Kidney epithelial cell (primary cell): ENCODE measurements around the gene LSM6. TPM values are rescaled to one million over a fixed set of nuclear protein-coding genes. Genes with fewer than 3 reads are reported as not detected.

Experiments
- DNase-seq: peaks from one replicate; pipeline ENCODE4 v3.0.0-alpha.2; 2010; ENCODE audit warnings: low read depth
- H3K27me3 ChIP-seq: 2 replicates; pipeline ENCODE4 v1.6.0; 2011; ENCODE audit warnings: low read length; ENCODE audit not compliant: control insufficient read depth, insufficient read depth
- H3K36me3 ChIP-seq: 2 replicates; pipeline ENCODE4 v1.5.1; 2011; ENCODE audit warnings: low read length; ENCODE audit not compliant: control insufficient read depth, insufficient read depth
- H3K4me3 ChIP-seq: 2 replicates; pipeline ENCODE4 v1.5.1; 2011; ENCODE audit warnings: low read depth, mild to moderate bottlenecking, control low read depth, low read length
- CTCF ChIP-seq: IDR thresholded peaks from 2 replicates; pipeline ENCODE4 v1.5.1; 2011; ENCODE audit warnings: mild to moderate bottlenecking, moderate library complexity, low read length, control low read depth, inconsistent platforms; ENCODE audit not compliant: insufficient read depth, poor library complexity, severe bottlenecking
- total RNA-seq: library from RNA; depleted of rRNA; stranded (reverse); fragments of >200 nt; gene quantifications from 2 replicates; pipeline ENCODE4 v1.2.3, GENCODE V29; 2015

The LSM6 gene
- total RNA-seq, 1 donor from 2014 or later = 35.8 TPM

GRCh38 chr4:146143888-146144287, 31.6 kb upstream of the LSM6 start:
- H3K4me3 ChIP-seq = no peak overlapping the region
- H3K27me3 ChIP-seq = no peaks in the 10 kb centered on the region
- no peaks in the 10 kb centered on the region for H3K36me3 ChIP-seq
- DNase-seq = no peak
- TF ChIP-seq CTCF = no peak

GRCh38 chr4:146146918-146147317, 28.6 kb upstream of the LSM6 start:
- Histone ChIP-seq H3K4me3 (no peak overlapping the region), H3K36me3 (no peaks in the 10 kb centered on the region), H3K27me3 (no peaks in the 10 kb centered on the region)
- no peak for TF ChIP-seq CTCF
- no peak for DNase-seq

GRCh38 chr4:146148021-146148420, 27.5 kb upstream of the LSM6 start:
- no peak for TF ChIP-seq CTCF
- no peak for DNase-seq
- no peaks in the 10 kb centered on the region for H3K27me3 ChIP-seq
- H3K36me3 ChIP-seq = no peaks in the 10 kb centered on the region
- H3K4me3 ChIP-seq = no peak overlapping the region

GRCh38 chr4:146154057-146154456, 21.5 kb upstream of the LSM6 start:
- H3K4me3 ChIP-seq = no peak overlapping the region
- no peak for TF ChIP-seq CTCF
- no peaks in the 10 kb centered on the region for H3K27me3 ChIP-seq
- no peaks in the 10 kb centered on the region for H3K36me3 ChIP-seq
- DNase-seq = no peak

- DNase-seq = no peak
- no peak for TF ChIP-seq CTCF
- H3K36me3 ChIP-seq = no peaks in the 10 kb centered on the region
- no peaks in the 10 kb centered on the region for H3K27me3 ChIP-seq
- no peak overlapping the region for H3K4me3 ChIP-seq
Measured at GRCh38 chr4:146155152-146155724, 20.3 kb upstream of the LSM6 start.

GRCh38 chr4:146158036-146158745, 17.3 kb upstream of the LSM6 start:
- TF ChIP-seq CTCF = no peak
- Histone ChIP-seq H3K27me3 (no peaks in the 10 kb centered on the region), H3K36me3 (no peaks in the 10 kb centered on the region), H3K4me3 (no peak overlapping the region)
- no peak for DNase-seq
